Endothelial cell (in vitro differentiated cells): ENCODE data around the gene TUBA4A. TPM values are rescaled to one million over a fixed set of nuclear protein-coding genes. Genes with fewer than 3 reads are reported as not detected.
A peak's percentile ranks its signal among the peaks of the same experiment; 100 is the strongest.

Source experiments
- DNase-seq: peaks from one replicate; pipeline ENCODE4 v3.0.0; 2021; ENCODE audit warnings: low spot score
- H3K27ac Mint-ChIP-seq: one replicate; pipeline ENCODE4 v1.8.0; 2021; ENCODE audit warnings: mixed read lengths, inconsistent platforms; ENCODE audit not compliant: unreplicated experiment
- H3K27me3 Mint-ChIP-seq: one replicate; pipeline ENCODE4 v1.8.0; 2021; ENCODE audit warnings: mild to moderate bottlenecking, moderate library complexity, mixed read lengths, inconsistent platforms; ENCODE audit not compliant: unreplicated experiment
- H3K36me3 Mint-ChIP-seq: one replicate; pipeline ENCODE4 v1.8.0; 2021; ENCODE audit warnings: mild to moderate bottlenecking, low read depth, mixed read lengths, inconsistent platforms; ENCODE audit not compliant: unreplicated experiment
- H3K4me1 Mint-ChIP-seq: one replicate; pipeline ENCODE4 v1.8.0; 2021; ENCODE audit warnings: mild to moderate bottlenecking, mixed read lengths, inconsistent platforms; ENCODE audit not compliant: unreplicated experiment
- H3K4me3 Mint-ChIP-seq: one replicate; pipeline ENCODE4 v1.8.0; 2021; ENCODE audit warnings: mild to moderate bottlenecking, mixed read lengths, inconsistent platforms; ENCODE audit not compliant: unreplicated experiment
- H3K9me3 Mint-ChIP-seq: one replicate; pipeline ENCODE4 v1.8.0; 2021; ENCODE audit warnings: mixed read lengths, inconsistent platforms; ENCODE audit not compliant: unreplicated experiment
- total RNA-seq: library from RNA; stranded (reverse); fragmentation: NEBNext Ultra II Directional; extraction: Animal tissue kit (Norgen Biotek cat#: 25700); gene quantifications from one replicate; pipeline ENCODE4 v1.2.1, GENCODE V29; 2021; ENCODE audit not compliant: unreplicated experiment
- TF ChIP-seq, protein P1 (sequence below): fragments of 200-600 bp; sonication (generic); IDR thresholded peaks from one replicate; pipeline ENCODE4 v1.5.0; 2021; ENCODE audit warnings: antibody characterized with exemption; ENCODE audit not compliant: unreplicated experiment

TUBA4A gene
- total RNA-seq, 1 donor from 2014 or later: 18.7 TPM

DNA sequence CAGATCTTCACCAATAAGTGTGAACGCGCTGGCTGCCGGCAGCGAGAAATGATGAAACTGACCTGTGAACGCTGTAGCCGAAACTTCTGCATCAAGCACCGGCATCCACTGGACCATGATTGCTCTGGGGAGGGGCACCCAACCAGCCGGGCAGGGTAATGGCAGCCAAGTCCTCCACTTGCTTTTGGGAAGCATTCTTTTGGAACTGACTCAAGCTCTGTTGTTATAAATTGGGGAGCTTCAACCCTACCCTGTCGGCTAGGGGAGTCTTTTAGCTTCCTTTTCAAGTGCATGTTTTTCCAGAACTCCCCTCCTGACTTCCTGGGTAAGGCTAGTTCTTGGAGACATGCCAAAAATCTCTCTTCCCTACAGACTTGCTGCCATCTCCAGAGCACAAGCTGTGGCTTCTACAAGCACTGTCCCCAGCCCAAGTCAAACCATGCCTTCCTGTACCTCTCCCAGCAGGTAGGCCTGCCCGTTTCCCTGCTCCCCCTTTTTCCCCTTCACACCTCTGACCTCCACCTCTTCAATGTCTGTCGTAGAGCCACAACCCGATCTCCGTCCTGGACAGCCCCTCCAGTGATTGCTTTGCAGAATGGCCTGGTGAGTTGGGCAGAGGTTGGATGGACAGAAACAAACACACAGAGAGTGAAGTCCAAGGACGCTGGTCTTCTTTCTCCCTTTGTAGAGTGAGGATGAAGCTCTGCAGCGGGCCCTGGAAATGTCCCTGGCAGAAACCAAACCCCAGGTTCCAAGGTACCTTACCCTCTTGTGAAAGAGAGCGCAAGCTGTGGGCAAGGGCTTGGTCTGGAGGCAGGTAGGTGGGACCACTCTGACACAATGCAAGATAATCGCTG is 45.6 kb downstream of the TUBA4A start:
- Mint-ChIP-seq H3K27me3 (peaks cover 8% of the 10 kb centered on the region), H3K4me1 (peaks cover 17% of the 10 kb centered on the region), H3K9me3 (no peaks in the 10 kb centered on the region), H3K27ac (no peak overlapping the region), H3K36me3 (peaks cover 14% of the 10 kb centered on the region), H3K4me3 (peak overlapping the region; percentile 39)
- DNase-seq: no peak
- TF ChIP-seq, protein P1, sequence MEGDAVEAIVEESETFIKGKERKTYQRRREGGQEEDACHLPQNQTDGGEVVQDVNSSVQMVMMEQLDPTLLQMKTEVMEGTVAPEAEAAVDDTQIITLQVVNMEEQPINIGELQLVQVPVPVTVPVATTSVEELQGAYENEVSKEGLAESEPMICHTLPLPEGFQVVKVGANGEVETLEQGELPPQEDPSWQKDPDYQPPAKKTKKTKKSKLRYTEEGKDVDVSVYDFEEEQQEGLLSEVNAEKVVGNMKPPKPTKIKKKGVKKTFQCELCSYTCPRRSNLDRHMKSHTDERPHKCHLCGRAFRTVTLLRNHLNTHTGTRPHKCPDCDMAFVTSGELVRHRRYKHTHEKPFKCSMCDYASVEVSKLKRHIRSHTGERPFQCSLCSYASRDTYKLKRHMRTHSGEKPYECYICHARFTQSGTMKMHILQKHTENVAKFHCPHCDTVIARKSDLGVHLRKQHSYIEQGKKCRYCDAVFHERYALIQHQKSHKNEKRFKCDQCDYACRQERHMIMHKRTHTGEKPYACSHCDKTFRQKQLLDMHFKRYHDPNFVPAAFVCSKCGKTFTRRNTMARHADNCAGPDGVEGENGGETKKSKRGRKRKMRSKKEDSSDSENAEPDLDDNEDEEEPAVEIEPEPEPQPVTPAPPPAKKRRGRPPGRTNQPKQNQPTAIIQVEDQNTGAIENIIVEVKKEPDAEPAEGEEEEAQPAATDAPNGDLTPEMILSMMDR: no peak

DNA sequence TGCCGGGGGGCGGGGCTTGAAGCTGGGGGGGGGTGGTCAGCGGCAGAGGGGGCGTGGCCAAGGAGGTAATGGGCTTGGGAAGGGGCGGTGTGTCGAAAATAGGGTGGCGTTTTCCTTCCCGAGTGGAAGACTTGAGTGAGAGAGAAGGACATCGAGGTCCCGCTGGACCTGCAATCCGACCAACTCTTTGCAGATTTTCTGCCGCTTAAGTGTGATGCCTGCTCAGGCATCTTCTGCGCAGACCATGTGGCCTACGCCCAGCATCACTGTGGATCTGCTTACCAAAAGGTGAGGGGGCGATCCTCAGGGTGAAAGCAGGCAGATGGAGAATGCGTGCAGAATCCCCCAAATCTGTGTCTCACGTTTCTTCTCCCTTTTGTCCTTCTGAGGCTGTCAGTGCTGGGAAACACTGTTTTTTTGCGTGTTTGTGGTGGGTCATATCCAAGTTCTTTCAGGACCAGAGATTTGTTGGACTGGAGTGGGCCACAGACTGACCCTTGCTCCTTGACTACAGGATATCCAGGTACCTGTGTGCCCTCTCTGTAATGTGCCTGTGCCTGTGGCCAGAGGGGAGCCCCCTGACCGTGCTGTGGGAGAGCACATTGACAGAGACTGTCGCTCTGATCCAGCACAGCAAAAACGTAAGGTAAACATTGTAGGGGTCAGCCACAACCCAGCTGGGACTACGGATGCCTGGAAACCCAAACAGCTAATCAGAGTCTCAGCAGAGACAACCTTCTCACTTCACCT is 46.4 kb downstream of the TUBA4A start:
- Mint-ChIP-seq H3K4me1 (peaks cover 17% of the 10 kb centered on the region), H3K27me3 (peaks cover 8% of the 10 kb centered on the region), H3K27ac (no peak overlapping the region), H3K9me3 (no peaks in the 10 kb centered on the region), H3K36me3 (peaks cover 14% of the 10 kb centered on the region), H3K4me3 (peak overlapping the region; percentile 83)
- TF ChIP-seq, protein P1: no peak
- DNase-seq: no peak

DNA sequence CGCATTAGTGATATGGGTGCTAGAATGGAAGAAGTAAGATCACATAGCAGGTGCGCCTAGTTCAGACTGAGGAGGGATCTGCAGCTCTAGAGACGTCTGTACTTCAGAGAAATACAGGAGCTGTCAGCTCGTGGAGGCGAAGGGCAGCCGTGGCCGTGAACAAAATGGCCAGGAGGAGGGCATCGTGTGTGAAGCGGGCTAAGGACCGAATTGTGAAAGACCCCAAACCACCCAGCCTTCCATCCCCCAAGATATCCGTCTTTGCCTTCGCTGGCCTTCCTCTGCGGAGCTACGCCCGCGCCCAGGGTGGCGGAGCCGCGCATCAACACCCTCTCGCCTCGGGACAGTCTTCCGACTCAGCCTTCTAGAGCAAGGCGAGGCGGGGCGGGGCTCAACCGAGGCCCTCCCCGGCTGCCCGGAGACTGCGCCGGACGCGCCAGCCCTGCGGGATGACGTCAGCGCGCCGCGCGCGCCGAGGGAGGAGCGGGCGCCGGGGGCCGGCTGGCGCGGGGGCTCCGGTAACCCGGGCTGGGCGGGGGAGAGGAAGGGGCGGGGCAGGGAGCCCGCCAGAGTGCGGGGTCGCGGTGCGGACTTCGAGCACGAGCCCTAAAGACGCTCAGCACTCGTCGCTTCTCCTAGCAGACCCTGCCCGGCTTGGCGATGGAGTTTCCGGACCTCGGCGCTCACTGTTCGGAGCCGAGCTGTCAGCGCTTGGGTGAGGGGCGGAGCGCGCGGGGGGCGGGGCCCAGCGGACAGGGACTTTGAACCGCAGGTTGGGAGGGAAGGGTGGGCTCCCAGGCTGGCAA is 47.2 kb downstream of the TUBA4A start, which contains the start of gene ZFAND2B:
Gene ZFAND2B, plus strand, starts transcription at position 455 of the 806 bp plus-strand sequence. Its CDS starts 206 bp downstream, at position 661.
- Mint-ChIP-seq H3K27me3 (peaks cover 7% of the 10 kb centered on the region), H3K4me1 (peaks cover 17% of the 10 kb centered on the region), H3K4me3 (peak within 1 kb of the TSS; percentile 94), H3K9me3 (no peaks in the 10 kb centered on the region), H3K36me3 (peaks cover 14% of the 10 kb centered on the region), H3K27ac (peak within 1 kb of the TSS; percentile 85)
- DNase-seq: peak; percentile 96
- TF ChIP-seq, protein P1: no peak

DNA sequence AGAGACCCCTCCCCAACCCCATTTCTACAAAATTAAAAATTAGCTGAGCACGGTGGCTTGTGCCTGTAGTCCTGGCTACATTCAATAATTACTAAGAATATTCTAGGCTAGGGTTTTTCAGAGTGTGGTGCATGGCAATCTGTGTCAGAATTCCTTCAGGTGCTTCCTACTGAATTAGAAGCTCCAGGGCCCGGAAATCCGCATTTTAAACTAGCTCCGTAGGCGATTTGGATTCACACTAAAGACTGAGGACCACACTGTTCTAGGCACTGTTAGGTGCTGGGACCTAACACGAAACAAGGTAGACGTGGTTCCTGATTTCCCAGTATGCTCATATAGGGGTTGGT is 47.8 kb downstream of the TUBA4A start:
- Mint-ChIP-seq H3K27ac (peak overlapping the region; percentile 85), H3K4me1 (peaks cover 17% of the 10 kb centered on the region), H3K27me3 (peaks cover 7% of the 10 kb centered on the region), H3K9me3 (no peaks in the 10 kb centered on the region), H3K4me3 (peak overlapping the region; percentile 94), H3K36me3 (peaks cover 14% of the 10 kb centered on the region)
- DNase-seq: no peak
- TF ChIP-seq, protein P1: no peak
